ENCODE results near the gene FNDC3B. TPM values are rescaled to one million over a fixed set of nuclear protein-coding genes. Genes with fewer than 3 reads are reported as not detected.
A peak's percentile ranks its signal among the peaks of the same experiment; 100 is the strongest.

The FNDC3B gene
- total and polyA plus RNA-seq, 9 of the 15 experiments (the other 6 are each of a cell fraction or from before 2014, with no cell fraction given), result 7.0 to 35.8 (median 16.2) TPM

DNA sequence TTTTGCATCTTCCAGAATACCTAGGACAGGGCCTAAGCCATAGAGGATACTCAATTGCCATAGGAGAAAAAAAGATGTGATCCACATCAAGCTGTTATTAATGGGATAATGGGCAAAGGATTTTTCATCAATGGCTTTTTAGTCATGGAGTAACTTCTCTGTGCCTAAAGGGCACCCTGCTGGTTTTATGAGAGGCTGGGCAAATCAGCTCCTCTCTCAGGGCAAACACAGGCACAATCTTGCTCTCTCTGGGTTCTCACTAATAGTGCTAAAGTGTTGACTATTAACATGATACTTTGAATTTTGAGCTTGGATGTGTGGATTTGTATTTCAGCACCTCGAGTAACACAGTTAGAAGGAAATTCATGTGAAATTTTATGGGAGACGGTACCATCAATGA, 341.3 kb downstream of the FNDC3B start (continued):
- TF ChIP-seq, protein P1, sequence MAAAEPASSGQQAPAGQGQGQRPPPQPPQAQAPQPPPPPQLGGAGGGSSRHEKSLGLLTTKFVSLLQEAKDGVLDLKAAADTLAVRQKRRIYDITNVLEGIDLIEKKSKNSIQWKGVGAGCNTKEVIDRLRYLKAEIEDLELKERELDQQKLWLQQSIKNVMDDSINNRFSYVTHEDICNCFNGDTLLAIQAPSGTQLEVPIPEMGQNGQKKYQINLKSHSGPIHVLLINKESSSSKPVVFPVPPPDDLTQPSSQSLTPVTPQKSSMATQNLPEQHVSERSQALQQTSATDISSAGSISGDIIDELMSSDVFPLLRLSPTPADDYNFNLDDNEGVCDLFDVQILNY (CRISPR knock-in tag; IDR thresholded peaks at IDR 0.05), result no peak
- TF ChIP-seq, protein P2, sequence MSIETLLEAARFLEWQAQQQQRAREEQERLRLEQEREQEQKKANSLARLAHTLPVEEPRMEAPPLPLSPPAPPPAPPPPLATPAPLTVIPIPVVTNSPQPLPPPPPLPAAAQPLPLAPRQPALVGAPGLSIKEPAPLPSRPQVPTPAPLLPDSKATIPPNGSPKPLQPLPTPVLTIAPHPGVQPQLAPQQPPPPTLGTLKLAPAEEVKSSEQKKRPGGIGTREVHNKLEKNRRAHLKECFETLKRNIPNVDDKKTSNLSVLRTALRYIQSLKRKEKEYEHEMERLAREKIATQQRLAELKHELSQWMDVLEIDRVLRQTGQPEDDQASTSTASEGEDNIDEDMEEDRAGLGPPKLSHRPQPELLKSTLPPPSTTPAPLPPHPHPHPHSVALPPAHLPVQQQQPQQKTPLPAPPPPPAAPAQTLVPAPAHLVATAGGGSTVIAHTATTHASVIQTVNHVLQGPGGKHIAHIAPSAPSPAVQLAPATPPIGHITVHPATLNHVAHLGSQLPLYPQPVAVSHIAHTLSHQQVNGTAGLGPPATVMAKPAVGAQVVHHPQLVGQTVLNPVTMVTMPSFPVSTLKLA (conservative IDR thresholded peaks at IDR 0.05), result no peak
- TF ChIP-seq ZNF444 (CRISPR knock-in tag; IDR thresholded peaks at IDR 0.05) (no peak), RHOXF2B (CRISPR knock-in tag; conservative IDR thresholded peaks at IDR 0.05) (no peak)
- TF ChIP-seq, protein P3, sequence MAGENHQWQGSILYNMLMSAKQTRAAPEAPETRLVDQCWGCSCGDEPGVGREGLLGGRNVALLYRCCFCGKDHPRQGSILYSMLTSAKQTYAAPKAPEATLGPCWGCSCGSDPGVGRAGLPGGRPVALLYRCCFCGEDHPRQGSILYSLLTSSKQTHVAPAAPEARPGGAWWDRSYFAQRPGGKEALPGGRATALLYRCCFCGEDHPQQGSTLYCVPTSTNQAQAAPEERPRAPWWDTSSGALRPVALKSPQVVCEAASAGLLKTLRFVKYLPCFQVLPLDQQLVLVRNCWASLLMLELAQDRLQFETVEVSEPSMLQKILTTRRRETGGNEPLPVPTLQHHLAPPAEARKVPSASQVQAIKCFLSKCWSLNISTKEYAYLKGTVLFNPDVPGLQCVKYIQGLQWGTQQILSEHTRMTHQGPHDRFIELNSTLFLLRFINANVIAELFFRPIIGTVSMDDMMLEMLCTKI (IDR thresholded peaks at IDR 0.05; ENCODE audit: partially characterized antibody), result no peak

DNA sequence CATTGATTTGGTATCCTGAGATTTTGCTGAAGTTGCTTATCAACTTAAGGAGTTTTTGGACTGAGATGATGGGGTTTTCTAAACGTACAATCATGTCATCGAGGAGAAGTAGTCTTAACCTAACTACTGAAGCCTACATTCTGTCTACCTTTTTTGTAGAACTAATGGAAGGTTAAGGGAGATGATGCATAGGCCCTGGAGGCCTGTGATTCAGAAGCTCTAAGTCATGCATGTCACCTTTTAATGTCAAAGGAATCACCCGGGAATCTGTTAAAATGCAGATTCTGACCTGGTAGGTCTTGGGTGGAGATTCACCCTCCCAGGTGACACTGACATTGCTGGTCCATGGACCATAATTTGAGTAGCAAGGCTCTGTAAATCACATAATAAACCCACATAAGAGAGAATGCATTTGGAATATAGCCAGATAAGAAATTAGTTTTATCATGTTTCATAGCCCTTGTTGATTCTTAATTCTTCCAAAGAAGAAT, 344.0 kb downstream of the FNDC3B start:
- H3K27me3 ChIP-seq (ENCODE audit: control insufficient read depth in 2 of 2, insufficient read depth in 2 of 2, low read length in 2 of 2), result no peaks in the 10 kb centered on the region
- H3K4me1 ChIP-seq (replicated peaks in 1 of 2; ENCODE audit: control insufficient read depth in 2 of 2, insufficient read depth in 2 of 2, low read length in 2 of 2), result no peaks in the 10 kb centered on the region
- no peak overlapping the region for H3K4me2 ChIP-seq (ENCODE audit: insufficient read depth, low read length)
- no peak overlapping the region for H3K9ac ChIP-seq (ENCODE audit: insufficient read depth in 1 of 2, low read depth in 2 of 2, low read length in 2 of 2)
- no peaks in the 10 kb centered on the region; the same call in 1 of the 2 replicates for H4K20me1 ChIP-seq (replicated peaks; ENCODE audit: control insufficient read depth, insufficient read depth, low read length)
- ChIA-PET POLR2A (no interaction called here), CTCF (ENCODE audit: low intra/inter-chr PET ratio) (no interaction called here)
- BruUV-seq (replicated peaks), result no TSS peak
- DNase-seq (ENCODE audit: extremely low read depth in 1 of 4, low spot score in 3 of 4) (no peak), ATAC-seq (no peak), FAIRE-seq (no peak)
- intact Hi-C loops (cut with micrococcal nuclease), result no loop called here
- H3K27ac ChIP-seq (ENCODE audit: extremely low read depth, low read depth, low read length), result no peak overlapping the region
- no peak overlapping the region for H3K4me3 ChIP-seq
- TF ChIP-seq, protein P4, sequence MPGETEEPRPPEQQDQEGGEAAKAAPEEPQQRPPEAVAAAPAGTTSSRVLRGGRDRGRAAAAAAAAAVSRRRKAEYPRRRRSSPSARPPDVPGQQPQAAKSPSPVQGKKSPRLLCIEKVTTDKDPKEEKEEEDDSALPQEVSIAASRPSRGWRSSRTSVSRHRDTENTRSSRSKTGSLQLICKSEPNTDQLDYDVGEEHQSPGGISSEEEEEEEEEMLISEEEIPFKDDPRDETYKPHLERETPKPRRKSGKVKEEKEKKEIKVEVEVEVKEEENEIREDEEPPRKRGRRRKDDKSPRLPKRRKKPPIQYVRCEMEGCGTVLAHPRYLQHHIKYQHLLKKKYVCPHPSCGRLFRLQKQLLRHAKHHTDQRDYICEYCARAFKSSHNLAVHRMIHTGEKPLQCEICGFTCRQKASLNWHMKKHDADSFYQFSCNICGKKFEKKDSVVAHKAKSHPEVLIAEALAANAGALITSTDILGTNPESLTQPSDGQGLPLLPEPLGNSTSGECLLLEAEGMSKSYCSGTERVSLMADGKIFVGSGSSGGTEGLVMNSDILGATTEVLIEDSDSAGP (CRISPR knock-in tag; IDR thresholded peaks at IDR 0.05), result no peak
- TF ChIP-seq ZNF316 (IDR thresholded peaks at IDR 0.05), result 0 out of 2 replicates have a peak, but pooled peaks have one; percentile 13
- no peaks in the 10 kb centered on the region for H3K79me2 ChIP-seq (ENCODE audit: control insufficient read depth, insufficient read depth, low read length)
- no peak overlapping the region for H2AFZ ChIP-seq (ENCODE audit: low read depth, low read length)
- H3K36me3 ChIP-seq (ENCODE audit: control insufficient read depth, insufficient read depth, low read length), result peaks cover 31% of the 10 kb centered on the region
- H3K9me3 ChIP-seq (replicated peaks; ENCODE audit: control insufficient read depth, insufficient read depth, low read depth, low read length), result no peaks in the 10 kb centered on the region; the same call in 1 of the 2 replicates
- H3K9me1 ChIP-seq (ENCODE audit: control insufficient read depth, insufficient read depth, low read length), result no peaks in the 10 kb centered on the region
- 78% methylated on average over 3 of the region's 3 CpGs for WGBS (ENCODE audit: insufficient coverage, low coverage, missing lambda C conversion rate)
- in situ Hi-C loops (cut with MboI), result no loop called here
